Prostate gland (tissue), 2 donors: ENCODE results near the gene SFXN2. TPM values are rescaled to one million over a fixed set of nuclear protein-coding genes. Genes with fewer than 3 reads are reported as not detected.
"Not testable (repeated sequence)": the region's sequence is repeated elsewhere in the genome, so short reads cannot be mapped to it uniquely, and the experiment has no call there.

Experiments used
- DNase-seq: peaks from one replicate; pipeline ENCODE4 v3.0.0-alpha.2; 2019; ENCODE audit warnings: low spot score
- H3K27ac ChIP-seq, 2 donors: fragments of 200-600 bp; sonication (generic); 2 replicates each; pipeline ENCODE4 v1.5.1; 2017 to 2019
- H3K27me3 ChIP-seq: fragments of 200-600 bp; sonication (generic); replicated peaks from 2 replicates; pipeline ENCODE4 v1.5.1; 2019; ENCODE audit not compliant: insufficient read depth
- H3K36me3 ChIP-seq, 2 donors: fragments of 200-600 bp; sonication (generic); 1 replicate in 1 of 2; 2 replicates in 1 of 2; pipeline versions ENCODE4 v1.5.1 to v1.8.1; 2017 to 2019
- H3K4me1 ChIP-seq: fragments of 200-600 bp; sonication (generic); replicated peaks from 2 replicates; pipeline ENCODE4 v1.5.1; 2019
- H3K4me3 ChIP-seq, 2 donors: fragments of 200-600 bp; sonication (generic); 2 replicates each; pipeline ENCODE4 v1.5.1; 2017 to 2019
- H3K9me3 ChIP-seq: fragments of 200-600 bp; sonication (generic); 2 replicates; pipeline ENCODE4 v1.5.1; 2017
- CTCF ChIP-seq, 4 experiments: fragments of 200-600 bp in 2 of 4; fragments of 450-650 bp in 2 of 4; sonication (generic) in 2 of 4; IDR thresholded peaks; 1 replicate in 3 of 4; 2 replicates in 1 of 4; pipeline ENCODE4 v1.5.1; 2016 to 2019; ENCODE audit warnings: antibody characterized with exemption in 4 of 4, mild to moderate bottlenecking in 2 of 4, moderate library complexity in 2 of 4
- POLR2A ChIP-seq: fragments of 450-650 bp; IDR thresholded peaks from one replicate; pipeline ENCODE4 v1.6.1; 2016; ENCODE audit warnings: antibody characterized with exemption, mild to moderate bottlenecking
- POLR2AphosphoS5 ChIP-seq: sonication (generic); formaldehyde crosslinking; IDR thresholded peaks from one replicate; pipeline ENCODE4 v1.6.1; 2017; ENCODE audit warnings: antibody characterized with exemption
- WGBS: methylation state at CpG from one replicate; pipeline ENCODE4 v1.1.5; 2018; 5-methylcytosine and 5-hydroxymethylcytosine counted together
- intact Hi-C: fragments of 100-400 bp; cut with DNase I; formaldehyde crosslinking; loops from one replicate; pipeline ENCODE4 v1.14.2; 2022
- total RNA-seq, 2 donors: library from RNA; depleted of rRNA; stranded (reverse); fragments of >200 nt; gene quantifications; one replicate each; pipeline ENCODE4 v1.1.0, GENCODE V29; 2016

Gene SFXN2
- total RNA-seq, 2 donors from 2014 or later = 16.4 to 26.6 TPM

DNA sequence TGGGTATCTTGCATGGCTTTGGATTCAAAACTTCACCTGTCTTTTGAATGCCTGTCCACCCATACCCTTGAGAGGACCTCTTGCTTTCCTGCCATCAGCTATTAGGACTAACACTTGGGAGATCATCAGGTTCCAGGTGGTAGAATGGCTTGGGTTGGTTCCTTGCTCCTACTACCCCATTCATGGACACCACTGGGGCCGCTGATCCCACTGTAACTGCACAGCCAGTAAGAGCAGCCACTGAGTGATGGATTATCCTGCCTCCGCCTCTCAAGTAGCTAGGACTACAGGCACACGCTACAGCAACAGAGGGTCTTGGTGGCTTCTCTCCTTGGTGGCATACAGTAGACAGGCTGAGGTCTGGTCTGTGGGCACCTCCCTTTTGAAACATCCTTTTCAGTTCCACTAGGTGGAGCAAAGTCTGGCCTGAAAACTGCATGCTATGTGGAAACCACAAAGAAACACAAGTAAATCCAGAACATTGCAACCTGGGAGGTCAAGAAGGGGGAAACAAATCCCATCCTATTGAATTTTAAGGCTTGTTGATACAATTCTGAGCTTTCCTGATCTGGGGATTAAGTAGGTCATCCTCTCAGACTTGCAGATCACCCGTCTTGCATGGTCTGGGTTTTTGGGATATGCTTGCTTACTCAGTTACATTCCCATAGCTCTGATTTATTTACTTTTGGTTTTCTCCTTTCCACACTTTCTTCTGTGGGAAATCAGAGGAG lies 38.7 kb downstream of the SFXN2 start:
- no peaks in the 10 kb centered on the region for H3K4me1 ChIP-seq
- peak; percentile 35 for TF ChIP-seq POLR2AphosphoS5
- TF ChIP-seq POLR2A = no peak
- peak; percentile 17 to 67 (median 52) for TF ChIP-seq CTCF (IDR thresholded peaks at IDR 0.05)
- H3K36me3 ChIP-seq = no peaks in the 10 kb centered on the region
- intact Hi-C loops = no loop called here
- H3K27ac ChIP-seq = peak overlapping the region; percentile 47 to 63
- no peaks in the 10 kb centered on the region for H3K27me3 ChIP-seq
- DNase-seq = no peak
- no peaks in the 10 kb centered on the region for H3K9me3 ChIP-seq
- no peak overlapping the region for H3K4me3 ChIP-seq
- 76% methylated on average over 4 of the region's 4 CpGs for WGBS

DNA sequence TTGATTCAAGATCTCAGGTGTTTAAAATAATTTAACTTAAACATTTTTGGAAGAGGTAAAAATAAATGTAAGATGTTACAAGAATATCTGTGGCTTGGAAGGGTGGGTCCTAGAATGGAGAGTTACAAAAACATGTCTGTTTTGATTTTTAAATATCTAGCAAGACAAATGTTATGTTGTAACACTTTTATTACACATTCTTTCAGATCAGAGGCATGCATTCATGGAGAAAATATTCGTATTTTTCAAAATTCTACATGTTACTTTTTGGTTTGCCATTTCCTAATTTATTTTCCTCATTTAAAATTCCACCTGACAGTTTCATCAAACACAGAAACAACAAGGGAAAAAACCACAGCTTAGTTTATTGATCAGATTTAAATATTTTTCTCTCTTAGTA lies 39.3 kb downstream of the SFXN2 start:
- Histone ChIP-seq H3K9me3 (no peaks in the 10 kb centered on the region), H3K4me1 (no peaks in the 10 kb centered on the region), H3K27ac (peak overlapping the region; percentile 47 to 63), H3K4me3 (no peak overlapping the region), H3K27me3 (no peaks in the 10 kb centered on the region), H3K36me3 (no peaks in the 10 kb centered on the region)
- 51% methylated on average over 1 of the region's 1 CpG for WGBS
- intact Hi-C loops = no loop called here
- no peak for DNase-seq
- TF ChIP-seq CTCF (IDR thresholded peaks at IDR 0.05) = no peak
- TF ChIP-seq POLR2AphosphoS5 = no peak
- TF ChIP-seq POLR2A = no peak

- Histone ChIP-seq H3K27ac (no peak overlapping the region), H3K4me3 (no peak overlapping the region), H3K36me3 (no peaks in the 10 kb centered on the region), H3K4me1 (no peaks in the 10 kb centered on the region), H3K27me3 (no peaks in the 10 kb centered on the region), H3K9me3 (no peaks in the 10 kb centered on the region)
- no peak for DNase-seq
- WGBS = 94% methylated on average over 6 of the region's 6 CpGs
- TF ChIP-seq POLR2A (no peak), POLR2AphosphoS5 (no peak), CTCF (IDR thresholded peaks at IDR 0.05) (no peak)
- intact Hi-C loops = no loop called here
Measured at GRCh38 chr10:102757323-102757722, 42.9 kb downstream of the SFXN2 start.

DNA sequence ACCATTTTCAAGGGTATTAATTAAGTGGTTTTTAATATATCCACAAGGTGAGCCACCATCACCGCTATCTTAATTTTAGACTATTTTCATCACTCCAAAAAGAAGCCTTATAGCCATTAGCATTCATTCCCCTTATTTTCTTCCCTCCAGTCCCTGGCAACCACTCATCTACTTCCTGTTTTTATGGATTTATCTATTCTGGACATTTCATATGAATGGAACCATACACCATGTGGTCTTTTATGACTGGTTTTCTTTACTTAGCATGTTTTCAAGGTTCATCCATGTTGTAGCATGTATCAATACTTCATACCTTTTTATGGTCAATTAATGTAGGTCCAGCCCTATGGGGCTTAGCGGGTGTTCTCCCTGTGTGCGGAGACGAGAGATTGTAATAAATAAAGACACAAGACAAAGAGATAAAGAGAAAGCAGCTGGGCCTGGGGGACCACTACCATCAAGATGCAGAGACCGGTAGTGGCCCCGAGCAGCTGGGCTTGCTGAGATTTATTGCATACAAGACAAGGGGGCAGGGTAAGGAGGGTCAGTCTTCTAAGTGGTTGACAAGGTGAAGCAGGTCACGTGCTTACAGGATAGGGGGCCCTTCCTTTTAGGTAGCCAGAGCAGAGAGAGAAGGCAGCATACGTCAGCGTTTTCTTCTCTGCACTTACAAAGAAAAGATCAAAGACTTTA lies 44.0 kb downstream of the SFXN2 start:
- Histone ChIP-seq H3K27me3 (no peaks in the 10 kb centered on the region), H3K36me3 (no peaks in the 10 kb centered on the region), H3K4me1 (no peaks in the 10 kb centered on the region), H3K9me3 (no peaks in the 10 kb centered on the region), H3K4me3 (no peak overlapping the region), H3K27ac (peak overlapping the region; percentile 40 to 52)
- TF ChIP-seq CTCF (IDR thresholded peaks at IDR 0.05) (no peak), POLR2A (no peak), POLR2AphosphoS5 (no peak)
- 57% methylated on average over 9 of the region's 9 CpGs for WGBS
- intact Hi-C loops = no loop called here
- DNase-seq = no peak

DNA sequence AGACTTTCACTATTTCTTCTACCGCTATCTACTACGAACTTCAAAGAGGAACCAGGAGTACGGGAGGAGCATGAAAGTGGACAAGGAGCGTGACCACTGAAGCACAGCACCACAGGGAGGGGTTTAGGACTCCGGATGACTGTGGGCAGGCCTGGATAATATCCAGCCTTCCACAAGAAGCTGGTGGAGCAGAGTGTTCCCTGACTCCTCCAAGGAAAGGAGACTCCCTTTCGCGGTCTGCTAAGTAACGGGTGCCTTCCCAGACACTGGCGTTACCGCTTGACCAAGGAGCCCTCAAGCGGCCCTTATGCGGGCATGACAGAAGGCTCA lies 44.5 kb downstream of the SFXN2 start:
- H3K9me3 ChIP-seq, H3K4me1 ChIP-seq, H3K4me3 ChIP-seq, DNase-seq, H3K27me3 ChIP-seq, H3K36me3 ChIP-seq, intact Hi-C loops: not testable (repeated sequence)
- WGBS = 51% methylated on average over 12 of the region's 12 CpGs
- peak overlapping the region; percentile 40 to 52 for H3K27ac ChIP-seq
- TF ChIP-seq POLR2AphosphoS5 = peak; percentile 51
